Osteoblast (primary cell): ENCODE results near the gene HS6ST3. TPM values are rescaled to one million over a fixed set of nuclear protein-coding genes. Genes with fewer than 3 reads are reported as not detected.

Experiments
- DNase-seq: peaks from one replicate; pipeline ENCODE4 v3.0.0; 2011; ENCODE audit warnings: low spot score, mixed read lengths; ENCODE audit not compliant: insufficient read length; ENCODE audit errors: missing footprints
- H2AFZ ChIP-seq: 2 replicates; pipeline ENCODE4 v1.6.0; 2011; ENCODE audit warnings: mild to moderate bottlenecking, low read length
- H3K27ac ChIP-seq: 2 replicates; pipeline ENCODE4 v1.5.1; 2011; ENCODE audit warnings: mild to moderate bottlenecking, low read depth, low read length, moderate library complexity
- H3K27me3 ChIP-seq: 2 replicates; pipeline ENCODE4 v1.6.0; 2012; ENCODE audit warnings: mild to moderate bottlenecking, control low read depth, inconsistent platforms, low read length, moderate library complexity; ENCODE audit not compliant: insufficient read depth
- H3K36me3 ChIP-seq: 2 replicates; pipeline ENCODE4 v1.5.1; 2011; ENCODE audit warnings: mild to moderate bottlenecking, low read length, control low read depth, moderate library complexity; ENCODE audit not compliant: insufficient read depth
- H3K4me1 ChIP-seq: 2 replicates; pipeline ENCODE4 v1.5.1; 2011; ENCODE audit warnings: mild to moderate bottlenecking, low read length, control low read depth, moderate library complexity; ENCODE audit not compliant: insufficient read depth
- H3K4me2 ChIP-seq: 2 replicates; pipeline ENCODE4 v1.6.0; 2011; ENCODE audit warnings: mild to moderate bottlenecking, low read length; ENCODE audit not compliant: insufficient read depth
- H3K4me3 ChIP-seq: fragments of 200-600 bp; sonication (generic); 3 replicates; pipeline ENCODE4 v1.5.1; 2012; ENCODE audit warnings: mild to moderate bottlenecking, low read length, inconsistent platforms; ENCODE audit not compliant: insufficient read depth
- H3K79me2 ChIP-seq: 2 replicates; pipeline ENCODE4 v1.6.0; 2012; ENCODE audit warnings: mild to moderate bottlenecking, low read length, control low read depth, inconsistent platforms; ENCODE audit not compliant: insufficient read depth
- H3K9me3 ChIP-seq: 2 replicates; pipeline ENCODE4 v1.5.1; 2011; ENCODE audit warnings: low read depth, low read length, control low read depth
- H4K20me1 ChIP-seq: 2 replicates; pipeline ENCODE4 v1.6.0; 2012; ENCODE audit warnings: mild to moderate bottlenecking, low read length, control low read depth; ENCODE audit not compliant: insufficient read depth
- total RNA-seq: library from RNA; depleted of rRNA; stranded (reverse); fragments of >200 nt; gene quantifications from 2 replicates; pipeline ENCODE4 v1.2.3, GENCODE V29; 2012
- TF ChIP-seq, protein P1 (sequence below): IDR thresholded peaks from 2 replicates; pipeline ENCODE4 v1.5.1; 2011; ENCODE audit warnings: mild to moderate bottlenecking, low read depth, low read length, moderate library complexity; ENCODE audit errors: extremely low read depth

Gene HS6ST3
- total RNA-seq, 1 donor = not detected

DNA sequence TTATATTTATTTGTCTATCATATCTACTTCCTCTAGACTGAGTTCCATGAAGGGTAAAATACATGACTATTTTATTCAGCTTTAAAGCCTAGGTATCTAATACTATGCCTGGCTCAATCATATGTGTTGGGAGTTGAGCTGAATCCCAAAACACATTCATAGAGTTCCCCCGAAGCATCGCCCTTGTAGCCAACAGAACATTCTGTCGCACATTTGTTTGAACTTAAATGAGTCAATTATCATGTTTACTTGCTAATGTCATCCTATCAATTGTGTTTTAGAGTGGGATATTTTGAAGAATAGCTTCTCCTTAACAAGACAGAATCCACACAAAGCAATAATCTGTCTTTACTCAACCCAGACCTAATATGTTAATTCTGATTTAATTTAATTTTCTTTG is 252.4 kb downstream of the HS6ST3 start:
- no peak overlapping the region for H3K4me3 ChIP-seq
- H3K4me2 ChIP-seq = no peak overlapping the region
- H3K27ac ChIP-seq = no peak overlapping the region
- H3K9me3 ChIP-seq = peaks cover 4% of the 10 kb centered on the region
- H3K36me3 ChIP-seq = no peaks in the 10 kb centered on the region
- no peaks in the 10 kb centered on the region for H3K4me1 ChIP-seq
- TF ChIP-seq, protein P1, sequence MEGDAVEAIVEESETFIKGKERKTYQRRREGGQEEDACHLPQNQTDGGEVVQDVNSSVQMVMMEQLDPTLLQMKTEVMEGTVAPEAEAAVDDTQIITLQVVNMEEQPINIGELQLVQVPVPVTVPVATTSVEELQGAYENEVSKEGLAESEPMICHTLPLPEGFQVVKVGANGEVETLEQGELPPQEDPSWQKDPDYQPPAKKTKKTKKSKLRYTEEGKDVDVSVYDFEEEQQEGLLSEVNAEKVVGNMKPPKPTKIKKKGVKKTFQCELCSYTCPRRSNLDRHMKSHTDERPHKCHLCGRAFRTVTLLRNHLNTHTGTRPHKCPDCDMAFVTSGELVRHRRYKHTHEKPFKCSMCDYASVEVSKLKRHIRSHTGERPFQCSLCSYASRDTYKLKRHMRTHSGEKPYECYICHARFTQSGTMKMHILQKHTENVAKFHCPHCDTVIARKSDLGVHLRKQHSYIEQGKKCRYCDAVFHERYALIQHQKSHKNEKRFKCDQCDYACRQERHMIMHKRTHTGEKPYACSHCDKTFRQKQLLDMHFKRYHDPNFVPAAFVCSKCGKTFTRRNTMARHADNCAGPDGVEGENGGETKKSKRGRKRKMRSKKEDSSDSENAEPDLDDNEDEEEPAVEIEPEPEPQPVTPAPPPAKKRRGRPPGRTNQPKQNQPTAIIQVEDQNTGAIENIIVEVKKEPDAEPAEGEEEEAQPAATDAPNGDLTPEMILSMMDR = no peak
- no peak for DNase-seq
- no peak overlapping the region for H2AFZ ChIP-seq
- H3K79me2 ChIP-seq = no peaks in the 10 kb centered on the region
- H3K27me3 ChIP-seq = no peaks in the 10 kb centered on the region
- H4K20me1 ChIP-seq = no peaks in the 10 kb centered on the region

DNA sequence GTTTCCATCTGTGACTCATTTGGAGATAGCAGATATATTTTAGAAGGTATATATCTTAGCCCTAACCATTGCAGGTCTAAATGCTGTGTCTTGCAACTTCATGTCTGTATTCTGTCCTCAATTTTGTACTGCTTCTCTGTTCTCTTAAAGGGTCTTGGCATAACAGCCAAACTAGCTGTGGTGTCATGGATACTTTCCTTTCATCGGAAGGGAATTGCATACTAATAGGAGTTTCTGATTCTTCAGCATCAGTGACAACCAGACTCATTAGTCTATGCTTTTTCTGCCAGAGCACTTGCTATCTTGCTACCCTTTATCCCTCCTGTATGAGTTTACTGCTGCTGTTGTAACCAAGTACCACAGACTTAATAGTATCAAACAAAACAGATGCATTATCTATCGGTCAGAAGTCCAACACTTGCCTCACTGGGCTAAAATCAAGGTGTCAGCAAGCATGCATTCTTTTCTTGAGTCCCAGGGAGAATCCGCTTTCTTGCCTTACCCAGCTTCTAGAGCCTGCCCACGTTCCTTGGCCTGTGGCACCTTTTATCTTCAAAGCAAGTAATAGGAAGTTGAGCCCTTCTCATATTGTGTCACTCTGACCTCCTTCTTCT is 253.1 kb downstream of the HS6ST3 start:
- Histone ChIP-seq H3K4me2 (no peak overlapping the region), H3K27me3 (no peaks in the 10 kb centered on the region), H2AFZ (no peak overlapping the region)

DNA sequence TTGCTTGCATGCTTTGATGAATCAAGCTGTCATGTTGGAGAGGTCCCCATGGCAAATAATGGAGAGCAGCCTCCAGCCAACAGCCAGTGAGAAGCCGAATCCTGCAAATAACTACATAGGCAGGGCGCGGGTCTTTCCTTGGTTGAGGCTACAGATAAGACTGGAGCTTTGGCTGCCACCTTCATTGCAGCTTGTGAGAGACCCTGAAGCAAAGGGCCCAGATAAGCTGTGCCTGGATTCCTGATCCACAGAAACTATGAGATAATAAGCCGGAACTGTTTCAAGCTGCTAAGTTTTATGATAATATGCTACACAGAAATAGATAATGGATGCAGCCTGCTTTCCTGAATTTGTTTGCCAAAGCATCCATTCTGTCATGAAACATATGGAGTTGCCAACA is 257.0 kb downstream of the HS6ST3 start:
- H3K4me1 ChIP-seq = no peaks in the 10 kb centered on the region
- TF ChIP-seq, protein P1 = no peak
- no peaks in the 10 kb centered on the region for H3K9me3 ChIP-seq
- DNase-seq = no peak
- no peak overlapping the region for H3K4me2 ChIP-seq
- no peaks in the 10 kb centered on the region for H3K27me3 ChIP-seq
- no peaks in the 10 kb centered on the region for H3K79me2 ChIP-seq
- no peak overlapping the region for H2AFZ ChIP-seq
- H3K27ac ChIP-seq = no peak overlapping the region
- H3K36me3 ChIP-seq = no peaks in the 10 kb centered on the region
- no peak overlapping the region for H3K4me3 ChIP-seq
- no peaks in the 10 kb centered on the region for H4K20me1 ChIP-seq

More for the DNA sequence above, 253.1 kb downstream of the HS6ST3 start:
- H3K79me2 ChIP-seq = no peaks in the 10 kb centered on the region
- no peaks in the 10 kb centered on the region for H3K4me1 ChIP-seq
- no peak overlapping the region for H3K4me3 ChIP-seq
- no peaks in the 10 kb centered on the region for H4K20me1 ChIP-seq
- peaks cover 4% of the 10 kb centered on the region for H3K9me3 ChIP-seq
- H3K27ac ChIP-seq = no peak overlapping the region
- no peaks in the 10 kb centered on the region for H3K36me3 ChIP-seq
- no peak for DNase-seq
- TF ChIP-seq, protein P1 = no peak

DNA sequence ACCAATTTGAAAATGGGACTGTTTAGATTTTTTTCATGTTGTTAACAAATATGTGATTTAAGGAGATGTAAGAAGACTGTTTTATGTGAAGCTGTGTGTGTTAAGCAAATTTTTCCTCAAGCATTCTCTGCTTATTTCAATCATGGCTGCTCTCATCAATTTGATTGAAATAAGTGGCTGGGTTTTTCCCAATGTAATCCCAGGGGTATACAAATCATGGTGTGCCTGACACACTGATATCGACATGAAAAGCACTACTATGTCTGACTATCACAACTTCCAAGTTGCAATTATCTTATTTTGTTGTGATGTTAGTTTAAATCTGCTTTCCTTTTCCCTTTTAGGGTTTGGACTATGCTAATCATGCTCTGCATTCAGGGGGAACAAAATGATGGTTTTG is 283.7 kb downstream of the HS6ST3 start:
- Histone ChIP-seq H3K27me3 (no peaks in the 10 kb centered on the region), H3K27ac (no peak overlapping the region), H2AFZ (no peak overlapping the region), H3K4me2 (no peak overlapping the region), H3K9me3 (no peaks in the 10 kb centered on the region), H3K36me3 (no peaks in the 10 kb centered on the region), H3K4me1 (no peaks in the 10 kb centered on the region), H4K20me1 (no peaks in the 10 kb centered on the region), H3K79me2 (no peaks in the 10 kb centered on the region), H3K4me3 (no peak overlapping the region)
- DNase-seq = no peak
- TF ChIP-seq, protein P1 = no peak
